GM21515 (cell line): Measurements from ENCODE around the gene MELK.
"Not testable (repeated sequence)": the region's sequence is repeated elsewhere in the genome, so short reads cannot be mapped to it uniquely, and the experiment has no call there.

Experiments
- ATAC-seq: cut with Tn5 transposase; IDR thresholded peaks from one replicate; pipeline ENCODE4 v1.9.1; 2021; ENCODE audit not compliant: unreplicated experiment

MELK gene

DNA sequence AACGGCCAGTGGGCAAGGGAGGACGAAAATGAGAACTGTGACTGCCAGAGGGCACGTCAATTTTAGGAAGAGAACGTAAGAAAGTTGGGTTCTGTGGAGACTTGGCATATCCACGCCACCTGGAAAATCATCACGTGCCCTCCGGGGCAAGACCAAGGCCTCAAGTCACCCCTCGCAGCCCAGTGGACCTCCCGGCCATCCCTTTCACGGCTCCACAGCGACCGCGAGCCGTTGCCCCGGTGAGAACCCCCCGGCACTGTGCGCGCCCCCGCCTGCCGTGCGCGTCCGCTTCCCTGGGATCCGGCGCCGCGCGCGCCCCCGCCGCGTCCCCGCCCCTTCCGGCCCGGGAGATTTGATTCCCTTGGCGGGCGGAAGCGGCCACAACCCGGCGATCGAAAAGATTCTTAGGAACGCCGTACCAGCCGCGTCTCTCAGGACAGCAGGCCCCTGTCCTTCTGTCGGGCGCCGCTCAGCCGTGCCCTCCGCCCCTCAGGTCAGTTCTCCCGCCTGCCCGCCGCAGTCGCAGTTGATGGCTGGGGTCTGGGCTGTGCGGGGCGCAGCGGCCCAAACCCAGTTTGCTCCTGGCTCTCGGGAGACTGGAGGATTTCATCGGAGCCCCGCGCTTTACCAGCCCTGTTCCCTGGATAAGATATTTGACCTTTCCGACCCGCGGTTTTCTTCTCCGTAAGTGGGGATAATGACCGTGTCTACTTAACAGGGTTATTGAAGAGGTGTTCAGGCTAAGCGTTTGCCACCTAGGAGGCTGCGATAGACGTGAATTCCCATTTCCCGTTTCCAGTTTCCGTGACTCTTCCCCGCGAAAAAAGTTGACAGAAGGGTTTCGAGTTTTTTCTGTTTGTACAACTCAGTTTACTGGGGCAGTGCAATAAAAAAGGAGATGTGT is at the start of gene MELK:
Gene MELK, plus strand, starts transcription at position 381 of the 904 bp plus-strand sequence. CDS start 8,787 bp downstream, outside the sequence.
- ATAC-seq = peak; percentile 62

DNA sequence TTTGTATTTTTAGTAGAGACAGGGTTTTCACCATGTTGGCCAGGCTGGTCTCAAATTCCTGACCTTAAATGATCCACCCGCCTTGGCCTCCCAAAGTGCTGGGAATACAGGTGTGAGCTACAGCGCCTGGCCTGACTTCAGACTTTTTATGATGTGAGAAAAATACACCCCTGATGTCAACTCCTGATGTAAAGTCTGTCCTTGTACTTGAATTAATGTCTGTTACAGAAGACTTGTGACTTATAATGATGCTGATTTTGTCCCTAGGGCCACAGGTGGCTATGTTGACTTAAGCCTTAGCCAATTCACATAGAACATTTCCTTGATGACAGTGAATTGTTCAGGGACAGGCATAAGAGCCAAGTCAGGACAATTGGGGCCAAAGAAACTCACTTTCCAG is 42.5 kb upstream of the MELK start:
- ATAC-seq = no peak

DNA sequence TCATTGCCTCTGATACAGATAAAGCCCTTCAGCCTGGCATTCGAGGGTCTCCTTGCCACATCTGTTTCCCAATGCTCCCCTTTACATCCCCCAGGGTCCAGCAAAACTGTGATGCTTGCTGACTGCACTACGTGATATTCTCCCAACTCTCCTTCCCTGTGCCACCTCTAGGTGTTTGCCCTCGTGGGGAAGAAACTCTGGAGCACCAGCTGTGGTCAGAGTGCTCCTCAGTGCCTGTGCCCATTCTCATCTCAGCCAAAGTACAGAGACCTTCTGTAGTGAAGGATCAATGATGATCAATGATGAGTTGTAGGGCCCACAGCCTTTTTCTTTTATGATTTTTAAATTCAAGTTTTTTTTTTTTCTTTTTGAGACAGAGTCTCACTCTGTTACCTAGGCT is 40.3 kb upstream of the MELK start:
- ATAC-seq = no peak

DNA sequence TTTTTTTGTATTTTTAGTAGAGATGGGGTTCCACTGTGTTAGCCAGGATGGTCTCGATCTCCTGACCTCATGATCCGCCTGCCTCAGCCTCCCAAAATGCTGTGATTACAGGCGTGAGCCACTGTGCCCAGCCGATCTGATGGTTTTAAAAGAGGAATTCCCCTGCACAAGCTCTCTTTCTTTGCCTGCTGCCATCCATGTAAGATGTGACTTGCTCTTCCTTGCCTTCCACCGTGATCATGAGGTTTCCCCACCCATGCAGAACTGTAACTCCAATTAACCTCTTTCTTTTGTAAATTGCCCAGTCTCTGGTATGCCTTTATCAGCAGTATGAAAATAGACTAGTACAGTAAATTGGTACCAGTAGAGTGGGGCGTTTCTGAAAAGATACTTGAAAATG is 39.0 kb upstream of the MELK start:
- not testable (repeated sequence) for ATAC-seq

GRCh38 chr9:36535107-36535506 is 37.6 kb upstream of the MELK start:
- no peak for ATAC-seq

DNA sequence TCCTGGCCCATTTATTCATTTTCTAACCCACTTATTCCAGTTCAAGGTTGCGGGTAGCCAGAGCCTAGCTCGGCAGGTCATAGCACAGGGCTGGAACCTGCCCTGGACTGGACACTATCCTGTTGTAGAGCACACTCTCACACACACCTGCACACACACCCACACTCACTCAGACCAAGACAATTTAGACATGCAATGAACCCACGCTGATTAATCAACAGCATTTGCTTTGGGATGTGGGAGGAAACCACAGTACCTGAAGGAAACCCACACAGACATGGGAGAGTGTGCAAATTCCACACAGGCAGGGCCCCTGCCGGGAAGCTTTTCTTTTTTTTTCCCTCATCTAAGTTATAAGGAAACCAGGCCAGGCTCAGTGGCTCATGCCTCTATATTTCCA is 34.8 kb upstream of the MELK start:
- ATAC-seq = no peak

DNA sequence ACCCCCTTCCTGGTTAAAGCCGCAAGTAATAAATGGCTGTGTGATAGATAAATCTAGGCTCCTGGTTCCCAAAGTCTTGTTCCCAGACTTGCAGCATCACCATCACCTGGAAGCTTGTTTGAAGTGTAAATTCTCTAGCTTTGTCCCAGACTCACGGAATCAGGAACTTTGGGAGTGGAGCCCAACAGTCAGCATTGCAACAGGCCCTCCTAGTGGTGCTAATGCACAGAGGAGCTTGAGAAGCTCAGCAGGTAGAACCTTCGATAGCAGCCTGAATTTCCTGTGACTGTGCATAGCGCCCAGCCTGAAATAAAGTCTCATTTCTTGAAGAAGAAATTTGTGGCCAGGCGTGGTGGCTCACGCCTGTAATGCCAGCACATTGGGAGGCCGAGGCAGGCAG is 30.3 kb upstream of the MELK start:
- ATAC-seq = no peak

DNA sequence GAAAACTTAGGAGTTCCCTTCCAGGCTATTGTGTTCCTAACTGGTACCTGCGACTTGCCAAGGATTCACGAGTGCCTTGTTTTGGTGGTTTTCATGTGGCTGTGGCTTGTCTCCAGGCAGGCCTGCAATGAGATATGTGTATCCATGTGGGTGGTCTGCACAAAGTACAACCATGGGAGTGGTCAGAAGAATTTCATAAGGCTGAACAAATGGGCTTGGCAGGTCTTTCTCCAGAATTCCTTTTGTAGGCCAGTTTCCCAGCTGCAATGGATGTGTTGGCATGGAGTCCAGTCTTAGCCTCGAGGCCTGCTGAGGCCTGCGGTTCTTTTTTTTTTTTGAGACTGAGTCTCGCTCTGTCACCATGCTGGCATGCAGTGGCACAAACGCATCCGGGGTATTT is 28.8 kb upstream of the MELK start:
- ATAC-seq = no peak

DNA sequence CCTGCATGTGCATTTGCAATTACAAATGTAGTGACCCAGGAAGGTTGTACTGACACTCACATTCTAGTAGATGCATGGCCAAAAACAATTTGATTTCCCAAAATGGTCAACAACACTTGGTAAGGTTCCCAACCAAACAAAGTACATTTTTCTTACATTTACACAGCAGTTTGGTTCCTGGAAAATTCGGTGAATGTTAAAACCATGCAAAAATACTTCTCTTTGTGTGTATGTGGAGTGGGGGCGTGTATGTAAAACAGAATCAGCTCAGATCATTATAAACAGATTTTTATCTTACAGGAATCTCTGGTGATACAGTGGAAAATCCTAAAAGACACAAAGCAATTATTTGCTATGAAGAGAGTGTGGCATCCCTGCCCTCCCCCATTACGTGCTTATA is 25.1 kb upstream of the MELK start:
- no peak for ATAC-seq

- no peak for ATAC-seq
Observed at GRCh38 chr9:36548454-36548853, 24.2 kb upstream of the MELK start.

GRCh38 chr9:36550135-36550534 is 22.6 kb upstream of the MELK start:
- ATAC-seq = no peak

- not testable (repeated sequence) for ATAC-seq
Observed at GRCh38 chr9:36550631-36551098, 22.0 kb upstream of the MELK start.

- ATAC-seq = no peak
Observed at GRCh38 chr9:36551129-36551528, 21.6 kb upstream of the MELK start.

DNA sequence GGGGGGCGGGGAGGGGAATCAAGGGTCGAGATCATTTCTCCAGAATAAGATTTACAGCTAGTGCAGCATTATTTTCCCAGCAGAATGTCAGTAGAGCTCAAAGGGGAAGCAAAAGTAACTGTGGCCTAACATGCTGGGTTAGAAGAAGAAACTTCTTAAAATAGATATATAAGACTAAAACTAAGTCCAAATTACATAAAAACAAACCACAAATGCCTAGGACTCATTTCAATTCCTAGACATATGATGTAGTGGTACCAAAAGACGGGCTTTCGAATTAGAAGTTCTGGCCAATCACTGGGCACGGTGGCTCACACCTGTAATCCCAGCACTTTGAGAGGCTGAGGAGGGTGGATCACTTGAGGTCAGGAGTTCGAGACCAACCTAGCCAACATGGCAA is 20.8 kb upstream of the MELK start:
- no peak for ATAC-seq

- no peak for ATAC-seq
Observed at GRCh38 chr9:36559036-36559695, 13.5 kb upstream of the MELK start.

GRCh38 chr9:36560771-36561170 is 11.9 kb upstream of the MELK start:
- no peak for ATAC-seq

DNA sequence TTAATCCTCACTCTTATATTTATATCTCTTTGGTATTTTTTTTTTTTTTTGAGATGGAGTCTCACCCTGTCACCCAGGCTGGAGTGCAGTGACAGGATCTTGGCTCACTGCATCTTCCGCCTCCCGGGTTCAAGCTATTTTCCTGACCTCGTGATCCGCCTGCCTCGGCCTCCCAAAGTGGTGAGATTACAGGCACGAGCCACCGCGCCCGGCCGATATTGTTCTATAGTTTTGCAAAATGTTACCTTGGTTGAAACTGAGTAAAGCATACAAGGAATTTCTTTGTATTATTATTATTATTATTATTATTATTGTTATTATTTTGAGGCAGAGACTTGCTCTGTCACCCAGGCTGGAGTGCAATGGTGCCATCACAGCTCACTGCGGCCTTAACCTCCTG is 9.9 kb upstream of the MELK start:
- not testable (repeated sequence) for ATAC-seq

- no peak for ATAC-seq
Observed at GRCh38 chr9:36566813-36567221, 5.9 kb upstream of the MELK start.

GRCh38 chr9:36568681-36569080 is 4.0 kb upstream of the MELK start:
- ATAC-seq = not testable (repeated sequence)

DNA sequence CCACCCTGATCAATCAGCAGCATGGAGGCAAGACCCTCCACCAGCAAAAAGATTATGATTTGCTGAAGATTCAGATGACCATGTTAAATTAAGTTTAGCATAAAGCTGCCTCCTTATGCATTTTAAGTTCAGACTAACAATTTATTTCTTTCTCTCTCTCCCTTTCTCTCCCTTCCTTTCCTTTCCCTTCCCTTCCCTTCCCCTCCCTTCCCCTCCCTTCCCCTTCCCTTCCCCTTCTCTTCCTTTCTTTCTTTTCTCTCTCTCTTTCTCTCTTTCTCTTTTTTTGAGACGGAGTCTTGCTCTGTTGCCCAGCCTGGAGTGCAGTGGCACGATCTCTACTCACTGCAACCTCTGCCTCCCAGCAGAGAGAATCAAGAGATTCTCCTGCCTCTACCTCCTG is 1.4 kb upstream of the MELK start:
- ATAC-seq = no peak

- not testable (repeated sequence) for ATAC-seq
Observed at GRCh38 chr9:36574045-36574444, 1.4 kb downstream of the MELK start.

DNA sequence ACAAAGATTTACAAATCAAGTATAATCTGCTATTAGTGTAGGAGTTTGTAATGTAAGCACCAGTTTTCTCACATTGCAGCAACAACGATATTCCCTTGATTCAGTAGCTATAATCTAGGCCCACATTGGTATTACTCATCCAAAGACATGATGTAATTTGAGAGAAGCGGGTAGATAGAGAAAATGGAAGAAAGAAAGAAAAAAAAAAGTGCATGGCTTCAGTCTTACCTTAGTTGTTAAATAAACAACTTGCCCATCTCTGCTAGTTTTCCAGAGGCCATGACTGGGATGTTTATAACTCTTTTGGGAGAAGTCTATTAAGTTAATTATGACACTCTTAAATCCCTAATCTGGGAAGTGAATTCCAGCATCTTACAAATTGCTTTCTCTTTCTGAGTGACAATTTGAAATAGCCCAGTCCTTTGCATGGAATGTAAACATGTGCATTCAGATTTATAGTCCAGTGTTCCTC is 2.8 kb downstream of the MELK start:
- no peak for ATAC-seq
